OCI-LY7 (cell line): ENCODE data around the gene HECA.

Experiments used
- EZH2phosphoT487 ChIP-seq: fragments of 200-600 bp; sonication (generic); IDR thresholded peaks from 2 replicates; pipeline ENCODE4 v1.6.1; 2018; ENCODE audit warnings: low read depth, borderline replicate concordance, mild to moderate bottlenecking, mixed run types, antibody characterized with exemption, low read length, moderate library complexity, mixed read lengths
- TF ChIP-seq, protein P1 (sequence below): fragments of 200-600 bp; sonication (generic); conservative IDR thresholded peaks from 2 replicates; pipeline ENCODE4 v1.5.1; 2014; ENCODE audit warnings: mild to moderate bottlenecking, antibody characterized with exemption, low read length, moderate library complexity, mixed read lengths

GRCh38 chr6:139091826-139092225 lies 43.1 kb upstream of the HECA start:
- TF ChIP-seq, protein P1, sequence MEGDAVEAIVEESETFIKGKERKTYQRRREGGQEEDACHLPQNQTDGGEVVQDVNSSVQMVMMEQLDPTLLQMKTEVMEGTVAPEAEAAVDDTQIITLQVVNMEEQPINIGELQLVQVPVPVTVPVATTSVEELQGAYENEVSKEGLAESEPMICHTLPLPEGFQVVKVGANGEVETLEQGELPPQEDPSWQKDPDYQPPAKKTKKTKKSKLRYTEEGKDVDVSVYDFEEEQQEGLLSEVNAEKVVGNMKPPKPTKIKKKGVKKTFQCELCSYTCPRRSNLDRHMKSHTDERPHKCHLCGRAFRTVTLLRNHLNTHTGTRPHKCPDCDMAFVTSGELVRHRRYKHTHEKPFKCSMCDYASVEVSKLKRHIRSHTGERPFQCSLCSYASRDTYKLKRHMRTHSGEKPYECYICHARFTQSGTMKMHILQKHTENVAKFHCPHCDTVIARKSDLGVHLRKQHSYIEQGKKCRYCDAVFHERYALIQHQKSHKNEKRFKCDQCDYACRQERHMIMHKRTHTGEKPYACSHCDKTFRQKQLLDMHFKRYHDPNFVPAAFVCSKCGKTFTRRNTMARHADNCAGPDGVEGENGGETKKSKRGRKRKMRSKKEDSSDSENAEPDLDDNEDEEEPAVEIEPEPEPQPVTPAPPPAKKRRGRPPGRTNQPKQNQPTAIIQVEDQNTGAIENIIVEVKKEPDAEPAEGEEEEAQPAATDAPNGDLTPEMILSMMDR = no peak
- no peak for TF ChIP-seq EZH2phosphoT487
